A673 (cell line): ENCODE data around the gene HSF5. TPM values are rescaled to one million over a fixed set of nuclear protein-coding genes. Genes with fewer than 3 reads are reported as not detected.
"Not testable (repeated sequence)": the region's sequence is repeated elsewhere in the genome, so short reads cannot be mapped to it uniquely, and the experiment has no call there.

Experiments
- BruUV-seq: library from RNA; stranded (reverse); fragments of 400-500 nt; replicated peaks from 2 replicates; lab custom pipeline; 2021; lab: Mats Ljungman, UMichigan
- CTCF ChIA-PET: fragments of 300-600 bp; sonication (Branson Sonifier 250); formaldehyde crosslinking; loops from one replicate; lab custom pipeline; 2022; ENCODE audit warnings: antibody characterized with exemption; lab: Charles Lee
- POLR2A ChIA-PET: fragments of 300-600 bp; sonication (Branson Sonifier 250); formaldehyde crosslinking; loops from one replicate; lab custom pipeline; 2022; ENCODE audit warnings: antibody characterized with exemption; ENCODE audit not compliant: low non-redundant PET; lab: Charles Lee
- DNase-seq: peaks from one replicate; pipeline ENCODE4 v3.0.0-alpha.2; 2015; ENCODE audit warnings: low spot score
- H3K27ac ChIP-seq: fragments of 200-600 bp; sonication (generic); 2 replicates; pipeline ENCODE4 v1.5.1; 2016; ENCODE audit warnings: mixed run types, low read depth, mild to moderate bottlenecking, mixed read lengths, antibody characterized with exemption, low read length; ENCODE audit not compliant: poor library complexity, severe bottlenecking
- H3K27me3 ChIP-seq: fragments of 200-600 bp; sonication (generic); replicated peaks from 2 replicates; pipeline ENCODE4 v1.6.1; 2017; ENCODE audit warnings: mixed run types, low read depth, mild to moderate bottlenecking, mixed read lengths, antibody characterized with exemption, low read length; ENCODE audit not compliant: insufficient read depth, poor library complexity
- H3K36me3 ChIP-seq: fragments of 200-600 bp; sonication (generic); 2 replicates; pipeline ENCODE4 v1.6.1; 2016; ENCODE audit warnings: mixed run types, mild to moderate bottlenecking, mixed read lengths, antibody characterized with exemption, low read length; ENCODE audit not compliant: insufficient read depth, poor library complexity, severe bottlenecking
- H3K4me1 ChIP-seq: fragments of 200-600 bp; sonication (generic); 2 replicates; pipeline ENCODE4 v1.6.1; 2017; ENCODE audit warnings: mixed run types, mild to moderate bottlenecking, mixed read lengths, antibody characterized with exemption, low read length; ENCODE audit not compliant: insufficient read depth, poor library complexity, severe bottlenecking
- H3K4me3 ChIP-seq: fragments of 200-600 bp; sonication (generic); 2 replicates; pipeline ENCODE4 v1.5.1; 2016; ENCODE audit warnings: low read depth, mixed run types, mild to moderate bottlenecking, mixed read lengths, low read length; ENCODE audit not compliant: poor library complexity, severe bottlenecking
- H3K9me3 ChIP-seq: fragments of 200-600 bp; sonication (generic); 2 replicates; pipeline ENCODE4 v1.6.1; 2016; ENCODE audit warnings: mixed run types, low read depth, mild to moderate bottlenecking, mixed read lengths, antibody characterized with exemption, low read length; ENCODE audit not compliant: poor library complexity, severe bottlenecking
- EZH2 ChIP-seq: fragments of 200-600 bp; sonication (generic); IDR thresholded peaks from 2 replicates; pipeline ENCODE4 v1.6.1; 2017; ENCODE audit warnings: borderline replicate concordance, low read depth, mild to moderate bottlenecking, mixed read lengths, antibody characterized with exemption, low read length; ENCODE audit not compliant: poor library complexity, severe bottlenecking
- intact Hi-C: fragments of 100-400 bp; cut with micrococcal nuclease; formaldehyde crosslinking; loops from one replicate; pipeline ENCODE4 v1.10.0; 2022; ENCODE audit not compliant: unreplicated experiment
- total RNA-seq: library from RNA; stranded (reverse); gene quantifications from 2 replicates; pipeline ENCODE4 v1.2.3, GENCODE V29; 2021
- TF ChIP-seq, protein P1 (sequence below): fragments of 300-800, 200-600 bp; sonication (generic); conservative IDR thresholded peaks from 2 replicates; pipeline ENCODE4 v1.5.1; 2017; ENCODE audit warnings: low read depth, mild to moderate bottlenecking, antibody characterized with exemption, low read length, moderate library complexity, mixed read lengths

Gene HSF5
- total RNA-seq, 1 experiment from 2014 or later: 0.06 TPM

DNA sequence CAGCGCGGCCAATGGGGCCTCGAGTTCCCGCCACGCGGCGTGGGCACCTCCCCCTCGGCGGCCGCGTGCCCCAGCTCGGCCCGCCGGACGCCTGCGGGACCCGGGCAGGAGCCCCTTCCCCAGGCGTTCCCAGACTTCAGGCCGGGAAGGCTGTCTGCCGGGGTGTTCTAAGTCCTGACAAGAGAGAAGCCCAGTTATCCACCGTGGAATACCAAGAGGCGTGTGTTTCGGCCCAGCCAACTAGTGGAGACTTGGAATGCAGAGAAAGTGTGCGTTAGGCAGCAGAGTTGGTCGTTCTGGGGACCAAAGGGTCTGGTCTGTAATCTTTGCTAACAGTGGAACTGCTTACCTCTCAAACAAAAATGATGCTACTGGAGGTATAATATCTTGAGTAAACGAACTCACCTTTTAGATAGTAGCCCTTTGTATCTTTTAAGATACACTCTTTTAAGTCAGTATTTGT is 251 bp upstream of the HSF5 start:
- H3K27me3 ChIP-seq: no peaks in the 10 kb centered on the region
- intact Hi-C loops: no loop called here
- no TSS peak for BruUV-seq
- CTCF ChIA-PET: no interaction called here
- H3K36me3 ChIP-seq: peaks cover 47% of the 10 kb centered on the region
- no peak overlapping the region for H3K4me3 ChIP-seq
- no peaks in the 10 kb centered on the region for H3K9me3 ChIP-seq
- H3K4me1 ChIP-seq: no peaks in the 10 kb centered on the region
- no peak overlapping the region for H3K27ac ChIP-seq
- POLR2A ChIA-PET: no interaction called here
- TF ChIP-seq, protein P1, sequence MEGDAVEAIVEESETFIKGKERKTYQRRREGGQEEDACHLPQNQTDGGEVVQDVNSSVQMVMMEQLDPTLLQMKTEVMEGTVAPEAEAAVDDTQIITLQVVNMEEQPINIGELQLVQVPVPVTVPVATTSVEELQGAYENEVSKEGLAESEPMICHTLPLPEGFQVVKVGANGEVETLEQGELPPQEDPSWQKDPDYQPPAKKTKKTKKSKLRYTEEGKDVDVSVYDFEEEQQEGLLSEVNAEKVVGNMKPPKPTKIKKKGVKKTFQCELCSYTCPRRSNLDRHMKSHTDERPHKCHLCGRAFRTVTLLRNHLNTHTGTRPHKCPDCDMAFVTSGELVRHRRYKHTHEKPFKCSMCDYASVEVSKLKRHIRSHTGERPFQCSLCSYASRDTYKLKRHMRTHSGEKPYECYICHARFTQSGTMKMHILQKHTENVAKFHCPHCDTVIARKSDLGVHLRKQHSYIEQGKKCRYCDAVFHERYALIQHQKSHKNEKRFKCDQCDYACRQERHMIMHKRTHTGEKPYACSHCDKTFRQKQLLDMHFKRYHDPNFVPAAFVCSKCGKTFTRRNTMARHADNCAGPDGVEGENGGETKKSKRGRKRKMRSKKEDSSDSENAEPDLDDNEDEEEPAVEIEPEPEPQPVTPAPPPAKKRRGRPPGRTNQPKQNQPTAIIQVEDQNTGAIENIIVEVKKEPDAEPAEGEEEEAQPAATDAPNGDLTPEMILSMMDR: no peak
- TF ChIP-seq EZH2: no peak
- DNase-seq: no peak

- ChIA-PET POLR2A (no interaction called here), CTCF (no interaction called here)
- Histone ChIP-seq H3K27me3 (no peaks in the 10 kb centered on the region), H3K4me1 (no peaks in the 10 kb centered on the region), H3K4me3 (no peak overlapping the region), H3K36me3 (peaks cover 9% of the 10 kb centered on the region), H3K9me3 (no peaks in the 10 kb centered on the region), H3K27ac (no peak overlapping the region)
- intact Hi-C loops: no loop called here
- BruUV-seq: no TSS peak
- TF ChIP-seq EZH2: no peak
- no peak for DNase-seq
These were observed 3.6 kb downstream of the HSF5 start for GRCh38 chr17:58484600-58484999.

GRCh38 chr17:58481798-58482197 is 6.4 kb downstream of the HSF5 start:
- H3K4me3 ChIP-seq, H3K4me1 ChIP-seq, H3K36me3 ChIP-seq, intact Hi-C loops, H3K9me3 ChIP-seq, POLR2A ChIA-PET, BruUV-seq, H3K27me3 ChIP-seq, H3K27ac ChIP-seq, DNase-seq, CTCF ChIA-PET: not testable (repeated sequence)

- Histone ChIP-seq H3K4me3 (no peak overlapping the region), H3K27me3 (no peaks in the 10 kb centered on the region), H3K9me3 (no peaks in the 10 kb centered on the region), H3K27ac (no peak overlapping the region), H3K4me1 (no peaks in the 10 kb centered on the region), H3K36me3 (no peaks in the 10 kb centered on the region)
- intact Hi-C loops: no loop called here
- no peak for DNase-seq
- TF ChIP-seq, protein P1: no peak
- TF ChIP-seq EZH2: no peak
- POLR2A ChIA-PET: no interaction called here
- no TSS peak for BruUV-seq
- CTCF ChIA-PET: no interaction called here
These were observed 8.1 kb downstream of the HSF5 start for GRCh38 chr17:58480090-58480489.
